Activated naive CD4-positive, alpha-beta T cell treated with anti-CD3 and anti-CD28 coated beads, Interleukin-2, amount 50 U/mL, for 16 hours (primary cell): ENCODE measurements around the gene MED12.
"Not testable (repeated sequence)": the region's sequence is repeated elsewhere in the genome, so short reads cannot be mapped to it uniquely, and the experiment has no call there.

Experiments
- DNase-seq: peaks from one replicate; pipeline ENCODE4 v3.0.0-alpha.2; 2020

MED12 gene

GRCh38 chrX:71166461-71166860 lies 48.1 kb downstream of the MED12 start:
- DNase-seq = no peak

GRCh38 chrX:71167031-71167781 lies 48.8 kb downstream of the MED12 start:
- DNase-seq = no peak

- DNase-seq = no peak
These were observed 49.7 kb downstream of the MED12 start for GRCh38 chrX:71168134-71168533.

- no peak for DNase-seq
These were observed 51.2 kb downstream of the MED12 start for GRCh38 chrX:71169586-71169985.

DNA sequence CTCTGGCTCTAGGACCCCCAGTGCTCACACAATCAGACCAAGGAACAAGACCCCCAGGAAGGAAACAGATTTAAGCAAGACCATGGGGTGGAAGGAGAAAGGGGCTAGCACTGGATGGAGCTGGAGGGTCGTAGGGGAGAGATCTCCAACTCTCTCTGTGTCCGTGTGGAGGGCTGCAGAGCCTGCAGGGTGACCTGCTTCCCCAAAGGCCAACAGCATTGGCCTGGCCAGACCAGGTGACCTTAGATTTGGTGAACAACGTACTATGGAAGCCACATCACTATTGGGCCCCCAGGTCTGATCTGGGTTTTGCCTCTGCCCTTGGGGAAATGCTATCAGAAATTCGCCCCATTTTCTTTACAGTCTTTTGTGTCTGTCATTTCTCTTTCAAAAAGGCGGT lies 52.3 kb downstream of the MED12 start:
- no peak for DNase-seq

DNA sequence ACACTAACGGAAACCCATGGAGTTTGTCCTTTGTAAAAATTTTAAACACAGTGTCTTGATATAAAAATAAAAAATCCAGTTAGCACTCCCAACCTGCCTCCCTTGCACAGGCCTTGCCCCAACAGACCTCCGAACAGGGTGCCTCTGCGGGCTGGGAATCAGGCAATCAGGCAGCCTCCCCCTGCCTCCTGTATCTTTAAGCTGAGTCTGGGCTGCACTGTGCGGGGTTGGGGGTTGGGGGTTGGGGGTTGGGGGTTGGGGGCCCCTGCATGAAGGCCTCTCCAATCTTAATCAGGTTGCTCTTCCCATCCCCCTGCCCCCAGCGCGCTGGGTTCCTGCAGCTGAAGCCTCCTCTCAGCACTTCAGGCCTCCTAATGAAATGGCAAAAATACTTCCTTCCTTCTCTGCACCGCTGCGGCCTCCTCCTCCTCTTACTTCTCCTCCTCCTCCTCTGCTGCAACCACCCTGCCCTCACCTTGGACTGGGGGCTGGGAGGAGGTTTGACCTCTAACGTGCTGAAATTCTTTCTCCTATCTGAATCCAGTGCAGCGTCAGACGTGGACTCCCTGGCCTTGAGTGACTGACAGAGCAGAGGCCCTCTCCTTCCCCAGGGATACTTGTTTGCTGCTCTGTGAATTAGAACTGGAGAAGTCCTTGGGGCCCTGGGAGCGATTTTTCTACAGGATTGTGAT lies 52.9 kb downstream of the MED12 start:
- DNase-seq = no peak

DNA sequence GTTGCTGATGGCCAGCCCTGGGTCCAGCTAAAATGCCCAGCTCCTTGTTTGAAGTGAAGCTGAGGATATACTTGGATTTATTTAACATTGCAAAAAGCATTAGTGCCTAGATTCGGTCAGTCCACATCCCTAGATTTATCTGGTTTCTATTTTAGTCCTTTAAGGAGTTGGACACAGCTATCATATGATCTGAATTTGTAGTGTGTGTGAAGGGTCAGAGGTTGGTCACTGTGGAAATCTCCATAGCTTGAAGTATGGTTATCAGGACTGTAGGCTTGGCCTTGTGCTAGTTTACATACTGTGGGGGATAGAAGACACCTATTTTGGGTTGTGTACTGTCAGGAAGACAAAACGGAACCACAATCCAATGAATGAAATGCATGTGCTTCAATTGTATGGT lies 55.0 kb downstream of the MED12 start:
- DNase-seq = no peak

GRCh38 chrX:71174795-71175194 lies 56.4 kb downstream of the MED12 start:
- DNase-seq = no peak

- no peak for DNase-seq
These were observed 57.1 kb downstream of the MED12 start for GRCh38 chrX:71175531-71175930.

DNA sequence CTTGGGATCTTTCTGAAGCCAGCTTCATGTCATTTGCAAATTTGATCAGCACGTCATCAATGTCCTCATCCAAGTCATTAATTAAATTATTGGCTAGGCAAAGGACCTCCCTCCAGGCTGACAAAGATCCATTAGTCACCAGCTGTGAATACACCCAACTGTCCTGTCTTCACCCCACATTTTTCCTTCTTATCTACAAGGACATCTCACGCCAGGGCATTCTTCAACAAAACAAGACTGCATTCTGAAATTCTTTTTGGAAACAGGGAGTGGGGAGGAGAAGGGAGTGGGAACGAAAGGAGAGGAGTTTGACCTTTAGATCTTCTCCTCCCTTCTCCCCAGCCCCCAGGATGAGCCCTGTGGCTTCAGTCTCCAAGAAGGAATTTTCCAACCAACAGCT lies 58.9 kb downstream of the MED12 start:
- DNase-seq = no peak

DNA sequence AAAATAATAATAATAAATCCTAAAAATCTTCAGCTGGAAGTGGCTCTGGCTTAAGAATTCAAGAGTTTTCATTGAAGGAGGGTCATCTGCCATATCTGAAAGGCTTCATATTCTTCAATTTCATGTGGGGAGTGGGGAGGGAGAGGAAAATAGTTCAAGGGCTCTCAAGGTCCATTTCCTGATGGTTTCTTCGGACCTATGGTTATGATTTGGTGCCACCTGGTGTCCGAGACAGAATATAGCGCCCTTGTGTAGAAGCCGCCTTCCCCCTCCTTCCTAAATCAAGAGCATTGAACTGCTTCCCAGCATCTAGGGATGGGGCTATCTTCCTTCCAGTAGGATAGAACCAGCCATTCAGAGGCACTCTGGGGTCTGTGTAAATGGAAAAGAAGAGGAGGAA lies 60.5 kb downstream of the MED12 start:
- DNase-seq = peak; percentile 28

GRCh38 chrX:71180579-71181265 lies 62.3 kb downstream of the MED12 start:
- DNase-seq = not testable (repeated sequence)

- peak; percentile 58 for DNase-seq
These were observed 63.1 kb downstream of the MED12 start for GRCh38 chrX:71181558-71181909.

DNA sequence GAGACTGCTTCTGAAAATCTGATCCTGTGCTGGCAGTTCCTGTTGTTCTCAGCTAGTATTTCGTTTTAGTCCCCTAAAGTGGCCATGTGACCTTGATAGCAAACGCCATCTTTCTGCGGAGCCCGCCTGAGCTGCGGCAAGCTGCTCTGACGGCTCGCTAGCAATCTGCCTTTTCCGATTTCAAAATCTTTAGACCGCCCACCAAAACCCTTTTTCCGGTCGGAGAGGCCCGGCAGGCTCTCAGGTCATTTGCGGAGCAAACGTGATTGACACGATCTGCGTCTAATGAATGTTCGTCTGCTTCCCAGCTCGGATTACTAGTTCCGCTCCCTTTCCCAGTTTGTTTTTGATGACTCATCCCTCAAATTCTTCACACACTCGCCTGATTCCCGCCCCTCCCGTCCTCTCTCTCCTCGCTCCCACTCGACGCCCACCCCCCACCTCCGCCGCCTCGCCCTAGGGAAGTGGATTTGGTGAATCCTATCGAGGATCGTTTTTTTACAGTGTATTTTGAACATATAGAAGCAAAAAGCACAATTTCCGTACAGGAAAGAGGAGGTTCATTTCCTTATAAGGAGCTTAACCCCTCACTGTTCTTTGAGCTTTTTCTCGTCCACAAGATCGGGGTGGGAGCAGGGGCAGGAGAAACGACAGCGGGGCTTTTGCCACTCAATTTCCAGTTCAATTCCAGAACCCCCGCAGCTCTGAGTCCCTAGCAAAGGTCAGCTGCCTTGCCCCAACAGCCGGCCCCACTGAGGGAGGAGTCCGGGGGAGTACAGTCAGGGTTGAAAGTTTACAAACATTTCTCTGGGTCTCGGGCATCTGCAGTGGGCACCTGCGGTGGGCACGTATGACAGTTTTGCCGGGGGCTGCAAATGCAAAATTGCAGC lies 63.8 kb downstream of the MED12 start:
- peak; percentile 80 for DNase-seq

DNA sequence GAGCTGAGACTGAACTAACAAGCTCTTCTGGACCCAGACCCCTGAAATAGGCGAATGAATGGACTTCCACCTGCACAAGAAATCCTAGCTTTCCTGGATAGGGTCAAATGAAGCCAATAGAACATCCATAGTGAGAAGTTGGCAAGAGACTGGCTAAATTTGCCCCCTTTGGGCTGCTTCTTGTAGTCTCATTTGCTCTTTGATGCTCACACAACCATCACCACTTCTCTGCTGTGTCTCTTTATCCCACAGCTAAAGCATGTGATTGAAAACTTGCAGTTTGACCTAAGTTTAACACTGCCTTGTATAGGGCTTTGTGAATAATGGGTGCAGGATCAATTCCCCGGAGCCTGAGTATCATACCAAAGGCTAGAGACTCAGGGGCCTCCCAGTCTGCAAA lies 64.5 kb downstream of the MED12 start:
- no peak for DNase-seq

- DNase-seq = no peak
These were observed 64.9 kb downstream of the MED12 start for GRCh38 chrX:71183341-71183740.

- DNase-seq = no peak
These were observed 65.7 kb downstream of the MED12 start for GRCh38 chrX:71184092-71184491.

GRCh38 chrX:71184803-71185495 lies 66.6 kb downstream of the MED12 start:
- DNase-seq = no peak

DNA sequence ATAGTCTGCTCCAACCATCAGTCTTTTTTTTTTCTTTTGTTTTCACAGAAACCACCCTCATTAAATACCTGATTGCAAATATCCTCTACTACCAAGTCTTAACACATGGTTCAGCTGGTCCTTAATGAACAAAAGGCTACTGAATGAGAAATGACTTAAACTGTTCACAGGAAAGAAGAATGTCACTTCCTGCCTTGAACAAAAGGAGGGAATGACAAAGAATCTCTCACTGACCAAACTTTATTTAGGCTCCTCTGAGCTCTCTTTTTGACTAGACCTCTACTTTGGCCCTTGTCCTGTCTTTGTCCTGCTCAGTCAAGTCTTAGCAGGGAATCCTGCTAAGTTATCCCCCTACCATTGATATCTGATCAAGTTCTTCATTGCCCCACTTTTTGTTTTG lies 72.9 kb downstream of the MED12 start:
- DNase-seq = no peak
